ENCODE results near the gene SARM1.

Gene SARM1

DNA sequence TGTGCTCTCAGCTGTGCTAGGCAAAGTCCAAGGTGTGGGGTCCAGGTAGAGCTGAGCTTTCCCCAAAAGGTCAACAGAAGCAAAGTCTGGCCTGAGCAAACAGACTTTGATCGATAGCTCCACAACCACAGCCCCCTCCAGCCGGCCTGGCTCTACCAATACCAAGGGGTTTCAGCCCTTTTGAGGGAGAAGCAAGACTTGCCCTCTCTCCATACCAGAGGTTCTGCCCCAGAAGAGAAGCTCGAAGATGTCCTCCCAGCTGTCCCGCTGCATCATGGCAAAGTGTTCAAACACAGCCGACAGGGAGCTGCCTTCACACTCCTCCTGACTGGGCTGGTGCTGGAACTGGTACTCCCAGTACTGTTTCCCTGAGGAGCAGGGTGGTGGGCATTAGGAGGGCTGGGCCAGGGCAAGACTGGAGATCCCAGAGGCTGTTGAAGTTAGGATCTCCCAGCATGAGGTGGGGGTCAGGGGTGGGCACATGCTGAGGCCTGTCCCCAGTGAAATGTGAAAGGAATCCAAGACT is 3.1 kb upstream of the SARM1 start:
- DNase-seq, result no peak

- DNase-seq, result no peak
These were observed 2.4 kb upstream of the SARM1 start for GRCh38 chr17:28368915-28369683.

DNA sequence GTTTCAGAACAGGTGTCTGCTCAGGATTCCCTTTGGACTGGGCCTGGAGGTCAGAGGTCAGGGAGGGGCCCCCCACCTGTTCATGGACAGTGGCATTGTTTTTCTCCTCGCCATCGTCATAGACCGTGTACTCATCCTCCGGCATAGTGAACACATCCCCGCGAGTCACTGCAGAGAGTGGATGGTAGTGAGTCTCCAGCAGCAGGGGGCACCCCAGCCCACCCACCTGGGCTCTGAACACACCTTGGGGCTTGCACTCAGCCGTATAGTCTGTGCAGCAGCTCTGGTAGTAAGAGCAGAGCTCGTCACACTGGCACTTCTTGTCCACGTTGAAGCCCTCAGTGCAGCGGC is 1.8 kb upstream of the SARM1 start:
- no peak for DNase-seq

DNA sequence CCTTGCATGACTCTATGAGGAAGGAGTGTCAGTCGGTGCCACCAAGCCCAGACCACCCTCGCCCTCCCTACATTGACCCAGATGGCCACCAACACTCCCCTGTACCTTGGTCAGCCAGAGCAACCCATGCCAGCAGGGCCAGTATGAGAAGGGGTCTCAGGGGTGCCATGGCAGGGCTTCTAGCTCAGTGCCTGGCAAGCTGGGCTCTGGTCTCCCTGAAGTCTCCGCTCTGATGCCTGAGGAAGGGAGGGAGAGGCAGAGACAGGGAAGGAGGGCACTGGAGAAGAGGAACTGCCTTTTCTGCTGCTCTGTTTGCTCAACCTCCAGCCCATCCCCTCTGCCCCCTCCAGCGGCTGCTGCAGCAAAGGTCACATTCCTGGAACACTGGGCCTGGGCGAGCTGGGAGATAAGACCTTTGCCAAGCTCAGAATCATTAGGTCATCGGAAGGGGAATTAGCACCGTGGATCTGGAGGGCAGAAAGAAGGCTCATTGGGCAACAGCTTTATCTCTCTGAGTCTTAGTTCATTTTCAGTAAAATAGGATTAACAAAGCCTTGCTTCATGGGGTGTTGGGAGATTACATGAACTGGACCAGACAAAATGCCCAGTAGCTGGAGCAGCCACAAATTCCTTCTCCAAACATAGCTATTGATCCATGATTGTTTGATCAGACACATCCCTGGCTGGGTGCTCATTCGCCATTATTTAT is 1.3 kb upstream of the SARM1 start, which contains the start of gene VTN:
Gene VTN, minus strand, starts transcription at position 273 of the 709 bp plus-strand sequence. Its CDS starts 104 bp downstream, at position 169.
- no peak for DNase-seq

DNA sequence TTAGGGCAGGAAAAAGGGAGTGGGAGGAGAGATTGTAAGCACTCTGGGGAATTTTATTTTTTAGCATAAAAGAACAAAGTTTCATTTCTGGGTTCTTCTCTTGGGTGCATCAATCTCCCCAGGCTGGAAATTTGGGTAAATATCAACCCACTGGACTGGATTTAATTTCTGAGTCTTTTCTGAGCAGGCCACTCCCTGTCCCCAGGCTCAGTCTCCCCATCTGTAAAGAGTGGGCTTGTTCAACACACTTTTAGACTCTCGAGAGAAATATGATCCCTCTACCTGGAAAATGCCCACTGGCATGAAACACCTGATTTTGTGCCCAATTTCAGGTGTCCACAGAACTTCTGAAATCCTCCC is 770 bp upstream of the SARM1 start:
- no peak for DNase-seq

GRCh38 chr17:28372203-28372944 is 880 bp downstream of the SARM1 start:
- peak in 13 of 56 donors; percentile 16 to 54 (median 41) for DNase-seq

DNA sequence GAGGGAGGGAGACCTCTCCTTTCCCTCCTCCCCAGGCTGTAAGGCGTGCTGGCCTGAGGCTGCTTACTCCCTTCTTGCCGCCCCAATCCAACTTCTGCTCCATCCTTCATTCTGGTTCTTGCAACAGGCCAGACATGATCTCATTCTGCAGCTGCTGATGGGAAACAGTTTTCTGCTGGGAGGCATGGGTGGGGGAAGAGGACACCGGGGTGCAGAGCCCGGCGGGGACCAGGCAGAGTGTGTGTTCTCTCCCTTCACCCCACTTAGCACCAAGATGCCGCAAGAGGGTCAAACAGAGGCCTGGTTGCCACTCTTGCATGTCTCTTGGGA is 1.4 kb downstream of the SARM1 start:
- DNase-seq, result no peak

- DNase-seq, result no peak
These were observed 8.6 kb downstream of the SARM1 start for GRCh38 chr17:28379814-28380801.

GRCh38 chr17:28381141-28381825 is 9.8 kb downstream of the SARM1 start:
- DNase-seq, result peak in 10 of 56 donors; percentile 16 to 59 (median 38)

- DNase-seq, result peak in 1 of 56 donors; percentile 13
These were observed 13.0 kb downstream of the SARM1 start for GRCh38 chr17:28384281-28385036.

- no peak for DNase-seq
These were observed 13.5 kb downstream of the SARM1 start for GRCh38 chr17:28385037-28385400.

- no peak for DNase-seq
These were observed 13.9 kb downstream of the SARM1 start for GRCh38 chr17:28385406-28385805.

DNA sequence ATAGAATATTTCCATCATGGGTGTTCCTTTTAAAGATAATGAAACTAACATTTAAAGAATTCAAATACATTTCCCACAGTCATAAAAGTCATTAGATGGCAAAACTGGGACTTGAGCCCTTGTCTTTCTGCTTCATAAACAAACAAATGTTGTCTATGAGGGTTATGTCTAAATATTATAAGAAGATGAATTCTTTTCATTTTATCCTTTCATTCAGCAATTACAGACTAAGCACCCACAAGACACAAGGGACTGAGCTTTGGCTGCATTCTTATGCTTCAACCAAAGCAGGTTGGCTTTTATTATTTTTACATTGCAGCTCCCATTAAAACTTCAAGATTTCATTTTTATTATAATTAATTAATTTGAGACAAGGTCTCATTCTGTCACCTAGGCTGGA is 14.9 kb downstream of the SARM1 start:
- no peak for DNase-seq

DNA sequence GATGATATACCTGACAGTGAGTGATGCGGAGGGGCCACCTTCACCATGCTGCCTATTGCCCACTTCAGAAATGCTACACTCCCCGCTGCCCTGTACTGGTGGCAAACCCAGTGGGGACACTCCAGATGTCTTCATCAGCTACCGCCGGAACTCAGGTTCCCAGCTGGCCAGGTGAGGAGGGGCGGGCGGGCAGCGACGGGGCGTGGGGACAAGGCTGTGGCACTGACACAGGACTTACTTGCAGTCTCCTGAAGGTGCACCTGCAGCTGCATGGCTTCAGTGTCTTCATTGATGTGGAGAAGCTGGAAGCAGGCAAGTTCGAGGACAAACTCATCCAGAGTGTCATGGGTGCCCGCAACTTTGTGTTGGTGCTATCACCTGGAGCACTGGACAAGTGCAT is 16.6 kb downstream of the SARM1 start:
- DNase-seq, result no peak

DNA sequence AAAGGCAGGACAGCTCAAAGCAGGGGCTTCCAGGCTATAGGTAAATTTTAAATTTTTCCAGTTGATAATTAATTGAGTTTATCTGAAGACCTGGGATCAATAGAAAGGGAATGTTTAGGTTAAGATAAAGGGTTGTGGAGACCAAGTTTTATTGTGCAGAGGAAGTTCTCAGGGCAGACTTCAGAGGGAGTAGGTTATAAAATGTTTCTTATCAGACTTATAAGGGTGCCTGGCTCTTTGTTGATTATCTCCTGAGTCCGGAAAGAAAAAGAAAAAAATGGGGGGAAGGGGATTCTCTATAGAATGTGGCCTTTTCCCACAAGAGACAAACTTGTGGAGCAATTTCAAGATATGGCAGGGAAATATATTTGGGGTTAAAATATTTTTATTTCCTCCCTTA is 18.6 kb downstream of the SARM1 start:
- DNase-seq, result no peak

GRCh38 chr17:28390563-28390962 is 19.1 kb downstream of the SARM1 start:
- DNase-seq, result no peak

DNA sequence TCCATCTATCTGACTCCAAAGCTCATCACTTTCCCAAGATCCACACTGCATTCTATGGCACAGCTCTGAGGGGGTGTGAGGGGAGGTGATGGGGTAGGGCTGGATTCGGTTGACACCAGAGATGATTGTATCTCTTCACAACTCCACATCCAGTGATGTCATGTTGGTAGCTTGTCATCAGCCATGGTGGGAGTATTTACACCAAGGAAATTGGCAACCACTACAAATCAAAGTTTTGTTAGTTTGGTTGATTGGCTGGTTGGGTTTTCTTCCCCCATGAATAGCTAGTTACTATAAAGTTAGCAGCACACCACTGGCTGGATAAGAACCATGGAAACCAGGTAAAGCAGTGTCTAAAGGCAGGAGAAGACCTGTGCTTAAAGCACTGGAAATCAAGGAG is 19.5 kb downstream of the SARM1 start:
- DNase-seq, result no peak

DNA sequence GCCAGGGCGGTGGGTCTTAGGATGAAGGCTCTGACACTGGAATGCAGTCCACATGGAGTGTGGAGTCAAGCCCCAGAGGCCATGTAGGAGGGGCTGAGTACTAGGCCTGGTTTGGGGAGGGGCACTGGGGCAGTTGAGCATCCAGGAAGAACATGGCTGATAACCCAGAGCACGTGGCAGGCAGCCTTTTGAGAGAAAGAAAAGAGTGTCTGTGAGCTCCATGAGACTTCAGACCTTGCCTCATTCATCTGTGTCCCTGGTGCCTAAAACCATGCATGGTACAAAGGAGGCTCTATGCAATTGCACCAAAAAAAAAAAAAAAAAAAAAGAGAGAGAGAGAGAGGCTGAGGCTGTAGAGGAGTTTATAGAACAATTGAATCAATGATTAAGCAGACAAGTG is 19.9 kb downstream of the SARM1 start:
- DNase-seq, result no peak

DNA sequence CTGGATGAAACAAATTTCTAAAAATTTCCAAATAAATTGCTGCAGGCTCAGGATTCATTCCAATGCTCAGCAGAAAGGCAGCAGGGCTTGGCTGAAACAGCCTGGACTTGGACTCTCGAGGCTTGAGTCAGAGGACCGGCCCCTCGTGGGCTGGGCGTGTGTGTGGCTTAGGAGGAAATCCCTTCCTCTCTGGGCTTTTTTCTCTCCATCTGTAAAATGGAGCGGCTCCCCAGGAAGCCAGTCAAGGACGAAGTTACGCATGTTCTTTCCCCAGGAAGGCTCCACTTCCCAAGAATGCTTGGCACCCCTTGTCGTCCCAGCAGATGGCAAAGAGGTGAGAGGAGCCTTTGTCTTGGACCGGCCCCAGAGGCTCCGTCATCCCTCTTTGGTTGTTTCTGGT is 21.0 kb downstream of the SARM1 start:
- DNase-seq, result no peak

Data from amygdala (tissue), 56 donors.